ENCODE measurements around the gene CCDC32.

DNA sequence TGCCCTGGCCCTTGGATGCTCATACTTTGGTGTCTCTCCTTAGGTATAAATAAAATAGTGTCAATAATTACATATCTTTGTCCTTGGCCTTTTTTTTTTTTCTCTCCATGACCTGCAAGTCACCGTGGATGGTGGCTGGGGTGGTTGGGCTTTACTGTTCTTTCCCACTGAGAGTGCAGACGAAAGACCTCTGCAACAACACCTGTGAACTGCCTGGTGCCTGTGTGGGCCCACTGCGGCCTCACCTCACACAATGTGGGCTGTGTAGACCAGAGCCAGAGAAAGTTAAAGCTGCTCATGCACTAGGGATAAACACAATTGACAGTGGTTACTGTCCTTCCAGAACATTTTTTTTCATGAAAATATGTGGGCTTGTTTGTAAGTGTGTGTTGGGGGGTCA, 39.0 kb downstream of the CCDC32 start:
- TF ChIP-seq, protein P1, sequence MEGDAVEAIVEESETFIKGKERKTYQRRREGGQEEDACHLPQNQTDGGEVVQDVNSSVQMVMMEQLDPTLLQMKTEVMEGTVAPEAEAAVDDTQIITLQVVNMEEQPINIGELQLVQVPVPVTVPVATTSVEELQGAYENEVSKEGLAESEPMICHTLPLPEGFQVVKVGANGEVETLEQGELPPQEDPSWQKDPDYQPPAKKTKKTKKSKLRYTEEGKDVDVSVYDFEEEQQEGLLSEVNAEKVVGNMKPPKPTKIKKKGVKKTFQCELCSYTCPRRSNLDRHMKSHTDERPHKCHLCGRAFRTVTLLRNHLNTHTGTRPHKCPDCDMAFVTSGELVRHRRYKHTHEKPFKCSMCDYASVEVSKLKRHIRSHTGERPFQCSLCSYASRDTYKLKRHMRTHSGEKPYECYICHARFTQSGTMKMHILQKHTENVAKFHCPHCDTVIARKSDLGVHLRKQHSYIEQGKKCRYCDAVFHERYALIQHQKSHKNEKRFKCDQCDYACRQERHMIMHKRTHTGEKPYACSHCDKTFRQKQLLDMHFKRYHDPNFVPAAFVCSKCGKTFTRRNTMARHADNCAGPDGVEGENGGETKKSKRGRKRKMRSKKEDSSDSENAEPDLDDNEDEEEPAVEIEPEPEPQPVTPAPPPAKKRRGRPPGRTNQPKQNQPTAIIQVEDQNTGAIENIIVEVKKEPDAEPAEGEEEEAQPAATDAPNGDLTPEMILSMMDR (conservative IDR thresholded peaks at IDR 0.05 in 1 of 2, IDR thresholded peaks at IDR 0.05 in 1 of 2; ENCODE audit: low read depth in 1 of 2, low read length in 2 of 2), result no peak
- no peak for TF ChIP-seq EZH2 (IDR thresholded peaks at IDR 0.05; ENCODE audit: low read length, missing control alignments)
